HG02943 (cell line): ENCODE data around the gene ZFC3H1.
A peak's percentile ranks its signal among the peaks of the same experiment; 100 is the strongest.

Source experiments
- ATAC-seq: cut with Tn5 transposase; IDR thresholded peaks from one replicate; pipeline ENCODE4 v1.9.1; 2021; ENCODE audit warnings: mild to moderate bottlenecking, low read depth, moderate library complexity; ENCODE audit not compliant: unreplicated experiment

The ZFC3H1 gene

DNA sequence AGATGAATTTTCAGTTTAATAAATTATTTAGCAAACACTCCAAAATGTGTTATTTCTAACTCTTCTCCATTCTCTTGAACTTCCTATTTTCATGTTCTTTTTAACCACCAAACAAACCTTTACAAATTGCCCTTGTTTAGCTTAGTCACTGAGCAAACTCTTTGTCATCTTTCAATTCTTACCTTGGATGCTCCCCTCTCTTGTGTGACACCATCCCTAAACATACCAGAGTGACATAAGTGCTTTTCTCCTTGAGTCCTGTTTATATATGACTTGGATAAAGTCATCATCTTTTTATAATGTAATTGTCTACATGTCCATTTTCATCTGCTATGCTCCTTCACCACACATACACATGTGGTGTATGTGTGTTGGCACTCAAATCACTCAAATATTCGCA is 18.8 kb upstream of the ZFC3H1 start:
- no peak for ATAC-seq

DNA sequence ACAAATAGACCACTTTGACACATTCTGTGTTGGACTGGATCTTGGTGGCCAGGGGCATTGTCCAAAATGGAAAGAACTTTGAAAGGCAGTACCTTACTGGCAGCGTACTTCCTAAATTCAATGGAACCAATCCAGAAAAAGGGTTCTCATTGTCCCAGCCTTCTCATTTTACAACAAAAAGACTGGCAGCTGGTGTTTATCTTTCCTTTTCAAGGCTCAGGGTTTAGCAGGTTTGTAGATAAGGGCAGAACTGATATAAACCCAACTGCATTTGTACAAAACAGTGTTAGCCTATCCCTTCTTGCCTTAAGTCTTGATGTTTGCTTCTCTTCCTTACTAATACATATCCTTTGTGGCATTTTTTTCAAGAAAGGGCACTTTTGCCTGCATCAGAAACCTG is 8.2 kb upstream of the ZFC3H1 start:
- ATAC-seq = no peak

DNA sequence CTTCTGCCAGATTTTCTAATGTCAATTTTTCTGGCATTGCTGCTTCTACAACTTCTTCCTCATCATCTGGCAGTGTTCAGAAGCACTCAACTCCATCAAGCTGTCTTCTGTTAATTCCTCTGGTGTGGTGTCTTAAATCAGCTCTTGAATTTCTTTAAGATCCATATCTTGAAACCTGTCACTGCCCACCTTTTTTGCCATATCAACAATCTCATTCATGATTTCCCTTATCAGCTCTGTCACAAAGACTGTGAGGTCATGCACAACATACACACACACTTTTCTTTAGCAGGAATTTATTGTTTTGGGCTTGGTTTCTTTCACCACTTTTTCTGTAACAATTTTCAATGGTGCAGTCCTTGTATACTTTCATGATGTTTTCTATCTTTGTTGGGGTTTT is 7.7 kb upstream of the ZFC3H1 start:
- ATAC-seq = no peak

DNA sequence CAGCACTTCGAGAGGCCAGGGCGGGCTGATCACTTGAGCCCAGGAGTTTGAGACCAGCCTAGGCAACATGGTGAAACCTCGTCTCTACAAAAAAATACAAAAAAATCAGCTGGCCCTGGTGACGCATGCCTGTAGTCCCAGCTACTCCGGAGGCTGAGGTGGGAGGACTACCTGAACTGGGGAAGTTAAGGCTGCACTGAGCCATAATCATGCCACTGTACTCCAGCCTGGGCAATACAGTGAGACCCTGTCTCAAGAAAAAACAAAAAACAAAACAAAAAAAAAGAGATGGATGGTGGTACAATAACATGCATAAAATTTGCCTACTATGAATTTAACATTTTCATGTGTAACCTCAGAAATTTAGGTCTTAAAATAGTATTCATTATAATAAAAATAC is 2.6 kb upstream of the ZFC3H1 start:
- no peak for ATAC-seq

DNA sequence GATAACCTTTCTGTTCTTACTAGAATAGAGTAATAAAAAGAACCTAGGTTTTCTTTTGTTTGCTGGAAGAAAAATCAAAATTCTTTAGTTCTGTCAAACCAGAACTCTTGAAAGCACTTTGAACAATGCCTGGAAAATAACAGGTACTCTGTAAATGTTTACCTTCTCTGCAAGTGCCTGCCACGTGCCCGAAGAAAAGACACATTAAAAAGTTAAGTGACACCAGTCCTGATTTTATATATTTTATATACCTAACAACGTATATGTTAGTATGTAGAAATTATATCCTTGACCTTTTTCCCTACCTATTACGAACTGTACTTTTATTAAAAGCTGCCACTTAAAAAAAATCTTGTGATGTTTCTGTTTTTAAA is 1.4 kb upstream of the ZFC3H1 start:
- ATAC-seq = no peak

DNA sequence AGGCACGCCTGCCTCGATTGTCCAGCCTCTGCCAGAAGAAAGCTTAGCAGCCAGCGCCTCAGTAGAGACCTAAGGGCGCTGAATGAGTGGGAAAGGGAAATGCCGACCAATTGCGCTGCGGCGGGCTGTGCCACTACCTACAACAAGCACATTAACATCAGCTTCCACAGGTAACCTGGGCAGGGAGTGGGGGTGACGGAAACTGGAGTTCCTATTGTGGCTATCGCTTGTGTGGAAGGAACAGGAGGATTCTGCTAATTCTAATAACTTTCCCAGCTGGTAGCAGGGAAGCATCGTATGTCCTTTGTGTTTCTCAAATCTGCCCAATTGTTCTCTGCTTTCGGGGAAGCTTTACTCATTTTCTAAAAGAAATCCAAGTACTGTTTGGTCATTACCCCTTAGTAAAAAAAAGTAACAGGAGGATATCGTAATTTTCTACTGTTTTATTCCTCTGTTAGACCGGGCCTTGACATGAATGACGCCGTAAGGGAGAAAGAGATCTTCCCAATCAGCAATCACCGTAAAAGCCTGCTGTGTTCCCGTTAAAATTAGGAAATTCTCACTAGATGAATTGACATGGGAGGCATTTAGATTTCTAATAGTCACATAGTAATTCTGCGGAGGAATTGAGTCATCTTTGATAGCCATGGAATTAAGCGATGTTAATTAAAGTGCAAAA is 902 bp upstream of the ZFC3H1 start:
- peak; percentile 7 for ATAC-seq

DNA sequence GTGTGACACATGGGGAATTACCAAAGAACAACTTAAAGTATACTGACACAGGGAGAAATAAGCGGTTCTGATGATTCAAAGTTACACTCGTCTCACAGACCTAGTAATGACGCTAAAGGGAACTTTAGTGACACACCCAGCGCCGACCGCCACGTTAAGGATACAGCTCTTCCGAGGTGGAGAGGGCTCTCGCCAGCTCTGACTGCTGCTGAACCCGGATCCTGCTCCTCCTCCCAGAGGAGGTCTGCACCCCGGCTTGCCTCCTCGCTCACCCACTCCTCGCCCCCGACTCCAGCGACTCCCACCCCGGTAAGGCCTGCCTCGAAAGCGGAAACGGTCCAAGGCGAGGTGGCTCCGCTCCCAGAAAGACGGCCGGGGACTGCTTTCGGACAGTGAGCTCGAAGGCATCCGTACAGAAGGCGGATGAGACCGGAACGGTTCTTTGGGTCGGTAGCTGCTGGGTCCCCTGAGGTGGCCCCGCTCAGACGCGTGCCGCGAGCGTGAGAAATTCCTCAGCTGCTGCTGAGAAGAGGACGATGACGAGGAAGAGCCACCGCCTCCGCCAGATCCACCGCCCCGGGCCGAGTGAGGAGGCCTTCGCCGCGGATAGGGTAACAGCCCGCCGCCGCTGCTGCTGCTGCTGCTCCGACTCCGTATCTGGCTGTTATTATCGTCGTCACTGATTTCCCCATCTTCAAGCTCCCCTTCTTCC is 643 bp downstream of the ZFC3H1 start:
- peak; percentile 17 for ATAC-seq

DNA sequence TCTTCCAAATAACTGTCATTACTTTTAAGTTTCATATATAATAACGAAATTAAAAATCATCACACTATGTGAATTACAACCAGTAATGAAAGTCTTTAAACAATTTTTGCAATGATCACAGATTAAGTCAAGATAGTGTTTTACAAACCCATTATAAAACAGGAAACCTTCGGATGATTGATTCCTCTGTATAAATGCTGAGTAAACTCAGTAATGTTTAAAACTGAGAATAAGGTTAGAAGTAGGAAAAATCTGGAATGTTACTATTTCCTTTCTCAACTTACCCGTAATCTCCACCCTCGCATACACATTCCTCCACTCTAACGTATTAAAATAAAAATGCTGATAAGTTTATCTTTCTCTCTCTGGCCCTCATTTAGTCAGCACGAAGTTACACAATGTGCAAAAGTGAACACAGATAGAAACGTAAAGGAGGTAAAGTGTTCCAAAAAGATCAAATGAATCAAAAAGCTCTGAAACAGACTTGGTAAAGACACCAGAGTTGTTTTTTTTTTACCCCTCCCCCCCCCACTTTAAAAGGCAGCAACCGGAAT is 1.6 kb downstream of the ZFC3H1 start:
- no peak for ATAC-seq

DNA sequence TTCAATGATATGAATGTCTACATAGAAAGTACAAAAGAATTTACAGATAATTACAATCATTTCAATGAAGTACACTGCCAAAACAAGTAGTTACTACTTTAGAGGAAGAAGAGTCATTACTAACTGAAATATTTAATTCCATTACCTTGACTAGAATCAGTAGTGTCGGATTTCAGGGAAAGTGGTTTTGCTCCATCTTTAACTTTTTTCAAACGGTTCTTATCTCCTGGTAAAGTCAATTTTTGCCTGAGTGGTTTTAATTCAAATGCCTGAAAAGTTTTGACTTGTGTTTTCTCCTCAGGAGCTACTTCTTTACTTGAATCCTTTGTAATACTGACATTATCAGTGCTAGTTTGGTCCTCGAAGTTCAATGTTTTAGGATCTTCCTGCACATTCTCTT is 6.9 kb downstream of the ZFC3H1 start:
- ATAC-seq = no peak

DNA sequence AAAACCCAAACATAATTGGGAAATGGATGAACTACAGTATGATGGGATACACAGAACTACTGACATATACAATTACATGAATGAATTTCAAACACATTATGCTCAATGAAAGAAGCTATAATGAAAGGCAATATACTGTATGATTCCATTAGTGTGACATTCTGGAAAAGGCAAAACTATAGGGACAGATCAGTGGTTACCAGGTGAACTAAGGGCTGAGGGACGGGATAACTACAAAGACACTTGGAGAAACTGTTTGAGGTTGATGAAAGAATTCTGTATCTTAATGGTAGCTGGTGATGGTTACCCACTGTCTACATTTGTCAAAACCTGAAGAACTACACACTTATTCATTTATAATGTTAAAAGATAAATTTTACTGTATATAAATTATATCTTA is 7.7 kb downstream of the ZFC3H1 start:
- ATAC-seq = no peak

DNA sequence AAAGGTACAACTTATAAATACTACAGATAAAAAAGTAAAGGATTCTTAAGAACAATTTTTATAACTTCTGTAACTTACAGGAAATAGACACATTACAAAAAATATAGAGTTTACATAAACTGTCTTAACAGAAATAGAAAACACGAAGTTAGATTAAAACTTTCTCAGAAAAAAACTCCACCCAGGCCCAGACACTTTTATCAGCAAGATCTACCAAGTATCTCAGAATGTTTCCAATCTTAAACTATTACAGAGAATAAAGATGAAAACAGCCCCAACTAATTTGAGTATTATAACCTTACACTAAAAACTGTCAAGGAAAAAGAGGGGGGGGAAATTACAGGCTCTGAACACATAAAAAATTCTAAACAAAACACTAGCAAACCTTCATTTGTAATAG is 8.2 kb downstream of the ZFC3H1 start:
- no peak for ATAC-seq

DNA sequence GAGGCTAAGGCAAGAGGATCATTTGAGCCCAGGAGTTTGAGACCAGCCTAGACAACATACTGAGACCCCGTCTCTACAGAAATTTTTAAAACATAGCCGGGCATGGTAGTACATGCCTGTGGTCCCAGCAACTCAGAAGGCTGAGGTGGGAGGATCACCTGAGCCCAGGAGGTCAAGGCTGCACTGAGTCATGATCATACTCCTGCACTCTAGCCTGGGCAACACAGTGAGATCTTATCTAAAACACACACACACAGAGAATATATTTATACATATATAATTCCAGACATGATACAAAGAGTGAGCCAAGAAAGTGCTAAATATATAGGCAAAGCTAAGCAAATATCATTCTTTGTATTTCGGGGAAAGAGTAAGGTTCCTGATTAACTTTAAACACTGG is 9.4 kb downstream of the ZFC3H1 start:
- no peak for ATAC-seq

DNA sequence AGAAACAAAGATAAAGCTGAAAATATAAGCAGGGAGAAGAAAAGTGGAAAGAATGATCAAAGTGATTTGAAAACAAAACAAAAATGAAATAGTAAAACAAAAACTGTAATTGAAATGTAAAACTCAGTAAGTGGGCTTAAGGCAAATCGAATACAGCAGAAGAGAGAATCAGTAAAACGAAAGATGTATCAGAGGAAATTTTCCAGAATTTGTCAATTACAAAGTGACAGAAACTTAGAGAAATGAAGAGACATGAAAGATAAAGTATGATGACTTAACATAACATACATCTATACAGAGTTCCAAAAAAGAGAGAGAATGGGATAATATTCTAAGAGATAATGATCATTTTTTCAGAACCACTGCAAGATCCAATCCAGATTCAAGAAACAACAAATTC is 10.5 kb downstream of the ZFC3H1 start:
- ATAC-seq = no peak

DNA sequence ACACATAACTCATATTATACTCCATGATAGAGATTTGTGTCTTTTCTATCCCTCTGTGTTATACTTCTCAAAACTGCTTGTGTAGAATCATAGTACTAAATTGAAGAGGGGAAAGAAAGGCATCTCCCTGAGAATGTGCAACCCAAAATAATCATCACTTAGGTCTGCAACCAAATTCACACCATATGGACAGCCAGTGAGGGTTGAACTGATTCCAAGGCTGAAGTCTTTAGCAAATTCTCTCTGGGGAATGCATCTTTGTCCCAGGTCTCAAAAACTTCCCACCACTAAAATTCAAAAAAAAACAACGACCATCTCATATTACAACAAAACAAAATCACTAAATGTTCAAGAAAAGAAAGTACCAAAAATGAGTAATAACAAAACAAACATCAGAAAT is 11.0 kb downstream of the ZFC3H1 start:
- ATAC-seq = no peak

DNA sequence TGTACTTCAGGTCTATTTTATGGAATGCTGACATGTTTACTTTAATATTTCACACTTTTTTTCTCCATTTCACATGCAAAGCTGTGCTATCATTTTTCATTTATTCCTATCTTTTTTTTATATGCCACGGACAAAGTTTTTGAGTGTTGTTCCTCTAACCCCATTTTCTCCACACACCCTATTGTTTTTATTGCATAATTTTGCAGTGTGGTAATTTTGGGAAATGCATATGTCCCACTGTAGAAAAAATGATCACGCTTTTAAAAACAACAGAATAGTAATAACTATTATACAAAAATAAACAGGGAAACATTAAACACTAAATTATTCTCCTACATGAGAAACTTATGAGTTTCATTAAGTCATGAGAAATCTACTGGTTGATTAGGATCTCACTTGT is 14.2 kb downstream of the ZFC3H1 start:
- ATAC-seq = no peak

DNA sequence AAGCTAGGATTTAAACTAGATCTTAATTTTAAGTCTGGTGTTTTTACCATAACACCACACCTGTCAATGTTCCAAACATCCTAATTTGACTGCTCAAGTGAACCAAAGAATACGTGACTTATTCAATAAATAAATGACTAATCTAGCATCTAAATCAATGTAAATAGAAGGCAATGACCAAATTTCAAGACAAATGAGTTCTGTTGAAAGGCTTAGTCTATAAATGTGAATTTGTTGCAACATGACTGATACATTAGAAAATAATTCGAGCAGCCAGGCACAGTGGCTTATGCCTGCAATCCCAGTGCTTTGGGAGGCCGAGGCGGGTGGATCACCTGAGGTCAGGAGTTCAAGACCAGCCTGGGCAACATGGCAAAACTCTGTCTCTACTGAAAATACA is 15.1 kb downstream of the ZFC3H1 start:
- ATAC-seq = no peak

DNA sequence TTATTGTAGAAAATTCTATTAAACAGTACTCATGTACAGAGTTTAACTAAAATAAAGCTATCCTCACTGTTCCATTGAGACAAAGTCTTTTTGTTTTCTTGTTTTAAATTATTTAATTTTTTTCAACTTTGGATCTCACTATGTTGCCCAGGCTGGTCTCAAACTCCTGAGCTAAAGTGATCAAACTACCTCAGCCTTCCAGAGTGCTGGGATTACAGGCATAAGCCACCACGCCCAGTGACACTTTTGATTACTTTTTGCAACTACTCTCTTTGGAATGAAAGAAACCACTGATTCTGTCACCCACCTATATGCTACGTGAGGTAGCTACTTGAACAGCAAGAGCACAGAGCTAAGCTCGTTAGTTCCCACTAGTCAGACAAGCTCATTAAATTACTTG is 17.1 kb downstream of the ZFC3H1 start:
- no peak for ATAC-seq

DNA sequence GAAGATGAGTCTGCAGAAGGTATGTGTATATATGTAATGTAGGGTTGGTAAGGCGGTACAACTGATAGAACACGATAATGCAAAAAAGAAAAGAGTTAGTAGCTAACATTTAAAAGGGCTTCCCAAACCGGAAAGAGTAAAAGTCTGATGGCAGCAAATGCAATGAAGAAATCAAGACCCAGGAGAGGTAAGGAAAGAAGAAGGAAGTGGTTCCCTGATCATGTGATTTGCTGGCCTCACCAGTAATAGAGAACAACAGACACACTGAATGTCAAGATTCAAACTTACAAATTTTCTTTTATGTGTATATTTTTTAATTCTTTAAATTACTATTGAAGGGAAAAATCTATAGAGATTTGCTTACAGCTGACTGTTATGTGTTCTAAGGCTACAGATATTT is 18.4 kb downstream of the ZFC3H1 start:
- no peak for ATAC-seq

DNA sequence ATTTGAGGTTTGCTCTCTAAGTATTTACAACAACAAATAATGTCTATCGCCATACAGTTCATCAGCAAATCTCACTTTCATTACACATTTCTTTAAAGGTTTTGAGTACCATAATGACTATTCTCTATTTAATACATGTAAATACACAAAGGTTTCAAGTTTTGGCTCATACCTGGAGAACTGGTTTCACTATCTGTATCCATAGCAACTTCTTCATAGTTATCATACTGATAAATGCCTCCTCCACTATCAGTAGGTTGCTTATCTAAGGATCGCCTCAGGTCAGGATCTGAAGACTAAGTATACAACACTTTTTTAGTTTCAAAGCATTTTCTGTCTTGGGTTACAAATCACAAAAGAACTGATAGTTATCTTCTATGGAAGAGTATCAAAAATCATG is 21.4 kb downstream of the ZFC3H1 start:
- no peak for ATAC-seq

DNA sequence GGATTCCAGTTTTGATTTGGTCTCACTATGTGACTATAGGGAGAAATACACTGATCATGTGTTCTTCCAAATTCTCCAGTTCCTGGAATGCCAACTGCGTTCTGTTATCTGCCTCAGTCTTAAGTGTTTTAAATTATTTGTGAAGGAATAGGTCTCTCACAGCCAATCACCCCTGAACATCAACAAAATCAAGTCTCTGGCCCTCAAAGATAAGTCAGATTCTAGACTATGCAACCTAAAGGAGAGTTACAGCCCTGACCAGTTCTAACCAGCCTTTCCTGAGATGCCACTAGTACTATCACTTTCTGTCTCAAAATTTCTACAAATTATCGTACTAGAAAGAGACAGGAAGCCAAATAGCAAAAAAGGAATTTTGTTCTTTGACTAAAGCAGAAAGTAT is 22.3 kb downstream of the ZFC3H1 start:
- no peak for ATAC-seq

DNA sequence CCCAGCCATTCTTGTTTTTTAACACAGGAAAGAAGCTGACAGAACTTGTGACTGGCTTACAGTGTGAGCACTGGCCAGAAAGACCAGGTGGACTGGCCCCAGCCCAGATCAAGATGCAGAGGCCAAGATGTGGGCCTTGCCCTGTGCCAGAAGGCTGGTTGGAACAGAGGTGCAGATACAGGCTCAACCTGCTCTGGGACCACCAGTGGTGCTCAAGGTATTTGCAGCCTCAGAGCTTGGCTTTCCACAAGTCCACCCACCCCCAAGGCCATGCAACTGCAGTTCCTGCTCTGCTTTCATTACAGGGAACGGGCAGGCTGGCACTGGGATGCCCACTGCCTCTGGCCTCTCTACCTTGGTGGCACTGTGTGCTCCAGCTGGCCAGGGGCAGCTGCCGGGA is 23.3 kb downstream of the ZFC3H1 start:
- ATAC-seq = no peak

DNA sequence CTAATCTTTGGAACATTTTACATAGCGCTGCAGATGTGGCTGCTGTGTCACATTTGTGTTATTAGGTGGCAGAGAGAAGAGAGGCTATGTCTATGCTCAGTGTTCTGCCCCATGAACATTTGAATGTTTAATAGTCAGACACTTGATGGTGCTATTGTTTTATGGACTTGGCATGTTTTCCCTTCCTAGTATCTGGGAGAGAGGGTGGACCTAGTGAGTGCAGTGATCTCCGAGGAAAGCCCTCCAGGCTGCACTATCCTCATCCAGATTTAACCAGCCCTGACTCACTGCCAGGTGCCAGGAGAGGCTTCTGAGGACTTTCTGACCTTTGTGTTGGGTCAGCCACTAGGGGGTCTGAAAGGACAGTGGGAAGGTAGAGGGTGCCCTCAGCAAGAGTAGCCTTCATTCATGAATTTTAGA is 24.3 kb downstream of the ZFC3H1 start:
- ATAC-seq = no peak
